Suppressor macrophage treated with lipopolysaccharide for 4 hours (primary cell): ENCODE results near the gene CTDSPL2.
"Not testable (repeated sequence)": the region's sequence is repeated elsewhere in the genome, so short reads cannot be mapped to it uniquely, and the experiment has no call there.

ENCODE experiments used
- DNase-seq: peaks from one replicate; pipeline ENCODE4 v3.0.0-alpha.2; 2020

The CTDSPL2 gene

GRCh38 chr15:44489464-44489863, 62.0 kb downstream of the CTDSPL2 start:
- DNase-seq, result peak; percentile 17

GRCh38 chr15:44490622-44491021, 63.2 kb downstream of the CTDSPL2 start:
- DNase-seq, result no peak

- DNase-seq, result no peak
Observed at GRCh38 chr15:44492040-44492439, 64.6 kb downstream of the CTDSPL2 start.

DNA sequence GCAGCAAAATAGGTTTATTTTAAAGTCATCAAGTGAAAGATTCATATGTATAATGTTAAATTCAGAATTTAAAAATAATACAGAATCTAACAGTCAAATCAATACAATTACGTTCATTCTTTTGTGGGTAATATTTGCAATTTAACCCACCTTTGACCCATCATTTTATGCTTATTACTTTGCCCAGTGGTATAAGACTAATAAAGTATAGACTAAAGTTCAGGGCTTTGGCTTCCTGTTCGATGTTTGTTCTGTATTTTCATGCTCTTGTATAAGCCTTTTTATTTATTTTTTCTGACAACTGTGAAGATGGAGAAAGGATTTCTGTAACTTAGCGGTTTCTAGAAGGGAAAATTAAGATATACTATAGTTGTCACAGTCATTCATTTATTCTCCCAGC, 65.2 kb downstream of the CTDSPL2 start:
- no peak for DNase-seq

- DNase-seq, result no peak
Observed at GRCh38 chr15:44495562-44495961, 68.1 kb downstream of the CTDSPL2 start.

DNA sequence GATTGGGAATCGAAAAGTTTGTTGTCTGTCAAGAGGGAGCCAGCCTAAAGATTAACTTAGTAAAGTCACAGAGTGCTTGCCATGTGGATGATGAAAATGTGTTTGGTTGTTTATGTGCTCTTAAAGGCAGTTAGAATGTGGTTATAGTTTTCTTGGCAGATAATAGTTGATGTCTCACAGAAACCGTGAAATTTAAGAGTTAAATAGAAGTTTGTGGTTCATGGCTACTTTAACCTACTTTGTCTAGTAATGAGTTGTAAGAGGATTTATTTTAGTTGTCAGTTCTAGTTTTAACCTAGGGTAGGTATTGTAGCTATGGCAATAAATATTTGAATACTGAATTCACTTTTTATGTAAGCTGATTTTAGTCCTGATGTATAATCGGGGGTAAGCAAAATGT, 73.1 kb downstream of the CTDSPL2 start:
- no peak for DNase-seq

GRCh38 chr15:44501768-44502366, 74.4 kb downstream of the CTDSPL2 start:
- DNase-seq, result peak; percentile 37

DNA sequence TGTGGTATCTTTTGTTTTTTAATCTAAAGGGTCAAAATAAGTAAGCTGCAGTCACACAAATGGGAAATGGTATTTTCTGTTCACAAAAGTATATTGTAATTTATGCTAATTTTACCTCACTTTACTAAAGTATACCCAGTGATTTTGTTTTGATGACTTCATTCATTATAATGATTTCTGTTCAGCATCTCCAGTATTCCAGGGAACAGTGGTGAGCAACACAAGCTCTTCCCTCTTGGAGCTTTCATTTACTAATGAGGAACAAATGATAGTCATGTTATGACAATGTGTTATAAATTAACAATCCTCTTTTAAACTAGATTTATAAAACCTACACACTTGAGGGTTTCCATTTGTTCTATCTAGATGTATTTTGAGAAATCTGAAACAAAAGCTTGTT, 89.0 kb downstream of the CTDSPL2 start:
- no peak for DNase-seq

DNA sequence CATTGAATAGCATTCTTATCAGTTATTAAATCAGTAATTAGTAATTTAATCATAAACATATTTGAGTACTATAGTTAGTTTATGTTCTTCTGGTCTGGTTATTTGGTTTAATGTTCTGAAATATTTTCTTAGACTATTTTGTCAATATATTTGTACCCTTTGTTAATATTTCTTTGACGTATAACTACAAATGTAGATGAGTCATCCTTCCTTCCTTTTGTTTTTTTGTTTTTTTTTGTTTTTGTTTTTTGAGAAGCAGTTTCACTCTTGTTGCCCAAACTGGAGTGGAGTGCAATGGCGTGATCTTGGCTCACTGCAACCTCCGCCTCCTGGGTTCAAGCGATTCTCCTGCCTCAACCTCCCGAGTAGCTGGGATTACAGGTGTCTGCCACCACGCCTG, 92.1 kb downstream of the CTDSPL2 start:
- no peak for DNase-seq

DNA sequence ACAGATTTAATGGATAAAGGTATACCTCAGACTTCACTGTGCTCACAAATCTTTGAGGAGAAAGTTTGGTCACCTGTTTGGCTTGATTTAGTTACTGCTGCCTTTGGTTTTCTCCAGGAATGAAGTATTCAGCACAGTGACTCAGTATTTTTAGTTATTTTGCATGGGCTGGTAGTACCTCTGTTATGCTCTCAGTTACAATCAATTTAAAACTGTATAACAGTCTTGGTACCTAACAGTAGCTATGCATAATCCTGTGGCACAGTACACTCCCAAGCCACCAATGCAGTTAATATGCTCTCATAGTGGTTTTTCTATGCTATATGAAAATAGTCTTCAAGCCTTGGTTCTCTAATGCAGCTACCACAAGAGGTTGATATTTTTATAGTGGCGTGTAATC, 97.6 kb downstream of the CTDSPL2 start:
- DNase-seq, result no peak

DNA sequence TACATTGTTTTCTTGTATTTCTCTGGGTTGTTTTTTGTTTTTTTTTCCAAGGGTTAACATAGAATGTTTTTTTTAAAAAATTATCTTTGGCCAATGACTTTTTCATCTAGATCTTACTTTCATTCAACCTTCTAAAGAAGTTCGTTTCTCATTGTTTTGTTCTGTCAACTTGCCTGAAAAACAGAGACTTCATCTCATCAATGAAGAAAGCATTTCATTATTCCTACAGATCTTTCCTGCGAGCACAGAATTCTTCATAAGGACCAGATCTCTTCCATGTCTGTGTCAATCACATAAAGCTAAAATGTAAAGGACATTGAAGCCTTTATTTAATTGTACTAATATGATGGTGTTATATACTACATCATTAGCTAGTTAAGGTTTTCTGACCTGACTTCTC, 99.8 kb downstream of the CTDSPL2 start:
- DNase-seq, result no peak

DNA sequence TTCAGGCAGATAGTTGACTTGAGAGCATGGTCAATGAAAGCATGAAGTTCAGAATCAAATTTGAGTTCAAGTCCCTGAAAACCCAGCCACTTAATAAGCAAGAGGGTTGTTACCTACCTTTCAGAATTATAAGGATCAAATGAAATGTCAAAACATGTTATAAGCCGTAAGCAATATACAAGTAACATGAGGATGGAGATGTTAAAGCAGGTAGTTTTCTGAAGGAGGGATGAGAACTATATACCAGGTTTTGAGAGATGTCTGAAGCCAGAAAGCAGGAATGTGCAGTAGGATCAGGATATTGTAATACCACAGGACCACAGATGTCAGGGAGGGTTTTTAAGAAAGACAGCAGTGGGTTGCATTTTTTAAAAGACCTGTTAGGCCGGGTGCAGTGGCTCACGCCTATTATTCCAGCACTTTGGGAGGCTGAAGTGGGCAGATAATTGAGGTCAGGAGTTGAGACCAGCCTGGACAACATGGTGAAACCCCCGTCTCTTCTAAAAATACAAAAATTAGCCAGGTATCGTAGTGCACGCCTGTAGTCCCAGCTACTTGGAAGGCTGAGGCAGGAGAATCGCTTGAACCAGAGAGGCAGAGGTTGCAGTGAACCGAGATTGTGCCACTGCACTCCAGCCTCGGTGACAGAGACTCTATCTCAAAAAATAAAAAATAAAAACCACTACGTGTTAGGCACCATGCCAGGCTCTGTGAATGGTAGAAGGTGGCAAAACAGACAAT, 102.6 kb downstream of the CTDSPL2 start:
- DNase-seq, result no peak

DNA sequence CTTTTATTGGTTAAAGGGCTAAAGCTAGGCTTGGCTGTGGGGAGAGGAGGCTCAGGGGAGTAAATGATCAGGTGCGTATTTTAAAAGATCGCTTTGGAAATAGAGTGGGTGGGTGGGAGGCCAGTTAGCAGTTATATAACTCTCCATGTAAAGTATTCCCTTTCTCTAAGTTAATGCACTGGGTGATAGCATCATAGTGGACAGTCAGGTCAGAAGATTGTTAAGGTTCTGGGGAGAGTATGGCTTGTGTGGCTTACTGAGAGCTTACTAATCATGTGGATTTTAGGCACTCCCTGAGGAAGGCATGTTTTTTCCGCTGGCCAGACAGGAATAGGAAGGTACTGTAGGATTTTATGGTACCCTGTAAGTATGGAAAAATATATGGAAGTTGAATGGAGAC, 103.2 kb downstream of the CTDSPL2 start:
- no peak for DNase-seq

GRCh38 chr15:44532275-44532674, 104.8 kb downstream of the CTDSPL2 start:
- not testable (repeated sequence) for DNase-seq

DNA sequence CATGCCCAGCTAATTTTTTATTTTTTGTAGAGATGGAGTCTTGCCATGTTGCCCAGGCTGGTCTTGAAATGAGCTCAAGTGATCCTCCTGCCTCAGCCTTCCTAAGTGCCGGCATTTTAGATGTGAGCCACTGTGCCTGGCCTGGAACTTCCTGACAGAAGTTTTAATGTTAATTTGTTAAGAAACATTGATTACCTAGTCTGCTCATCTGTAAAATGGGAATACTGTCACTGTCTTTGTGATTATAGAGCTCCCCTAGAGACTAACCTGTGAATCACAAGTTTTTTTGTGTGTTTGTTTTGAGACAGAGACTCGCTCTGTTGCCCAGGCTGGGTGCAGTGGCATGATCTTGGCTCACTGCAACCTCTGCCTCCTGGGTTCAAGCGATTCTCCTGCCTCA, 105.3 kb downstream of the CTDSPL2 start:
- no peak for DNase-seq

DNA sequence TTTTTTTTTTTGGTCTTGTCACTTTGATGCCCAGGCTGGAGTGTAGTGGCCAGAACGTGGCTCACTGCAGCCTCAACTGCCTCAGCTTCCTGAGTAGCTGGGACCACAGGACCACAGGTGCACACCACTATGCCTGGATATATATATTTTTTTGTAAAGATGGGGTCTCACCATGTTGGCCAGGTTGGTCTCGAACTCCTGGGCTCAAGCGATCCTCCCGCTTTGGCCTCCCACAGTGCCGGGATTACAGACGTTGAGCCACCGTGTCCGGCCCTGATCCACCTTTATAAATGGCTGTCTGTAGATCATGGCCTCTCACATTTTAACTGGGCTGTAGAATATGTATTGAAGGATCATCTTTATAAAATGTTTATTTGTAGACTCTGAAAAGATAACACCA, 107.7 kb downstream of the CTDSPL2 start:
- no peak for DNase-seq

- DNase-seq, result peak; percentile 21
Observed at GRCh38 chr15:44535523-44536301, 108.3 kb downstream of the CTDSPL2 start.

DNA sequence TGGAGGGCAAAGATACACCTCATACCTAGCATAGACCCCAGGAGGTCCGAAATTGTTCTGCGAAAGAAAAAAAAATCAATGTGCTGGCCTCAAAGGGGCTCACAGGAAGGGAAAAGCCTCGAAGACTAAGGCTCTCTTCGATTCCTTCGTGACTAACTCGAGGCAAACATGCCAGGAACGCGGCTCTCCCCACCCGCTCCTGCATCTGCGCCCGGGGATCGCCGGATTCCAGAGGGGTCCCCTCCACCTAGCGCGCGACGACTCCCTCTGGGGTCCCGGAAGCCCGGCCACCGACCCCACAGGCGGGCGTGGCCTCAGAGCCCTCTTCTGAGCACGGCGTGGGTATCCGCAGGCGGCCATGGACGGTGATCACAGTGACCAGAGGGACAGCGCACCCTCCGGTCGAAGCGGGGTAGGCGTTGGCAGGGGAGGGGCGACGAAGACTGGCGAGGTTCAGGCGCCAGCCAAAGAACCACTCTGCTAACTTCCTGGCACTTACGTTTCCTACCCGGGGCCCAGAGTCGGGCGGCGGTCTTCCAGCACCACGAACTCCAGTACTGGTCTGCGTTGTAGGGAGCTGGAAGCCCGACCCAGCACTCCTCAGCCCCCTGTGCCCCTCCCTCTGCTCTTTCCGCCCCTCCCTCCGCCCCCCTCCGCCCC, 109.0 kb downstream of the CTDSPL2 start:
- DNase-seq, result peak; percentile 89

- DNase-seq, result peak; percentile 97
Observed at GRCh38 chr15:44536962-44537734, 109.7 kb downstream of the CTDSPL2 start, which contains the start of gene EIF3J. Gene EIF3J (plus strand): TSS chr15:44537147. CDS start chr15:44537195, 48 bp downstream.

DNA sequence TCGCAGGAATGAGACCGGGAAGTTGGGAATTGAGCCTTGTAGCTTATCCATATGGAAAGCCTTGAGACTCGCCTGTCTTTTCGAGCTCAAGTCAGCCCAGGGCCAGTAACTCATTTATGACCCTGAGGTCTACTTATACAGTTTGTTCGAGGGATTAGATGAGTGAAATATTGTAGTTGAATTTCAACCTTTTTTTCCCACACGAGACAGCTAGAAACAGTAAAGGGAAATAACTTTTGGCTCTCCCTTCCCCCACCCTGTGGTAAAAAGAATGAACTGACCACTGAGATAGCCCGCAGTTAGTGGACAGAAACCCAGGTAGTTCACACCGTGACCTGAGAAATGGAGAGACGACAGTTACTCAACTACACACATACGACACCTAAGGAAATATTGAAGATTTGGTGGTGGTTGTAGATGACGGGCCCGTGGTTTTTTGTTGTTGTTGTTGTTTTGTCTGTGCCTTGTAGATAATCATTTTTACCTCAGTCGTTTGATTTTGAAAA, 110.4 kb downstream of the CTDSPL2 start:
- DNase-seq, result no peak

DNA sequence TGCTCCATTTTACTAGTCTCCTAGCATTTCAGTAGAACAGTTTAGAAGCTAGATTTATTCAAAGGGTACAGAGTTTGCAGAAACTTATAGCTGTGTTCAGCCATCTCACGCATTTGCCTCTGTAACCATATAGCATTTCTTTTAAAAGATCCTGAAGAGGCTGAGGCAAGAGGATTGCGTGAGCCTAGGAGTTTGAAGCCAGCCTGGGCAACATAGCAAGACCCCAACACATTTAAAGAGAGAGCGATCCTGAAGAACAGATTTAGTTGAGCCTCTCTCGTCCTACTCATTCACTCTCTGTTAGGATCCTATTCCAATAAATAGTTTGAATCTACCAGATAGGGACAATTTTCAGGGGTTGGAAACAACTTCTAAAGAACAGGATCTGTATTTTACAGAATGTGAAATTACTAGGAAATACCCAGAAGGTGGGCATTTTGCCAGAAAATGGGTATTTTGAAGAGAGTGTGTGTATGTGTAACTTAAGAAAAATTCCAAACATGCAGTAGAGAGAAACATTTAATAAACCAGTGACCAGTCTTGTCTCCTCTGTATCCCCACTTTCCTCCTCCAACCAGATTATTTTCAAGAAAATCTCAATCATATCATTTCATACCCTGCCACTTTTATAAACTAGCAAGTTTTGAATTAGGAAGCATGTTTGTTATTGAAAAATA, 114.0 kb downstream of the CTDSPL2 start:
- DNase-seq, result peak; percentile 16

DNA sequence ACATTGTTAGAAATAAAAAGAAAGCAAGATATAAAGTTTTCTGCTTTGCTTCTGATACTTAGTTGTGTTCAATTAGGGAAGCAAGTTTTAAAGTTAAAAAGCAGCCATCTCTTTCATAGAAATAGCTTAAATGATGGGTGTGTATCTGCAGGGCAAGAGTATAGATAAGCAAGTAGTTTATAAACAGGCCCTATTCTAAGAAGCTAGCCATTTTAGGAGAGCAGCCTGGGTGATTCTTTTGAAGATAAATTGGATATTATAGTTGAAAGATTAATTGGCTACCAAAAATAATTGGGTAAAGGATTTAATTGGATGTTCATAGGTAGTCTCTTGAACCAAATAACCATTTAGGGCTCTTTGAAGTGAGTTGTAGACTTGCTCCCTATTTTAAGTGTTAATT, 115.2 kb downstream of the CTDSPL2 start:
- DNase-seq, result no peak
